ENCODE measurements around the gene DHX32.
A peak's percentile ranks its signal among the peaks of the same experiment; 100 is the strongest.

DHX32 gene

DNA sequence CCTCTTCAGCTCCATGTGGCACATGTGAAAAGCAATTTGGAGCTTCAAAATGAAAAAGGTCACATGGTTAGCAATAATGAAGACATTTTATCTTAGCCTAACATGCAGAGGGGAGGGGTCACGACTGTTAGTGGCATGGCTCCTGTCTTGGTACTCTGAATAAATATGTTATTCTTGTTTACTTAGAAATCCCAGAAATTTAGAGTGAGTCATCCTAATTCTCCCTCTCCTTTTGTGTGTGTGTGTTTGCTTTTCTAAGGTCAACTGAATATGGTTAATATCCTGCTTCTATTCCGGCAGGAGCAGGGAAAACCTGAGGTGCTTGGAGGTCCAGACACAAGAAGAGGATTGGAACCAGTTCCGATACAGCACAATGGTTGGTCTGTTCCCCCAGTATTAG, 40.1 kb downstream of the DHX32 start:
- H3K9ac ChIP-seq (ENCODE audit: low read length), result no peak overlapping the region
- H3K4me3 ChIP-seq (ENCODE audit: low read length), result no peak overlapping the region
- no peaks in the 10 kb centered on the region for H3K9me3 ChIP-seq (ENCODE audit: control insufficient read depth, low read depth, low read length)
- peaks cover 55% of the 10 kb centered on the region for H3K36me3 ChIP-seq (ENCODE audit: control insufficient read depth, low read depth, low read length)
- no peaks in the 10 kb centered on the region for H3K4me1 ChIP-seq (ENCODE audit: control insufficient read depth, low read depth, low read length)
- no peaks in the 10 kb centered on the region for H3K27me3 ChIP-seq (ENCODE audit: control insufficient read depth, insufficient read depth, low read length)
- no peak overlapping the region for H3K27ac ChIP-seq (ENCODE audit: low read length)

DNA sequence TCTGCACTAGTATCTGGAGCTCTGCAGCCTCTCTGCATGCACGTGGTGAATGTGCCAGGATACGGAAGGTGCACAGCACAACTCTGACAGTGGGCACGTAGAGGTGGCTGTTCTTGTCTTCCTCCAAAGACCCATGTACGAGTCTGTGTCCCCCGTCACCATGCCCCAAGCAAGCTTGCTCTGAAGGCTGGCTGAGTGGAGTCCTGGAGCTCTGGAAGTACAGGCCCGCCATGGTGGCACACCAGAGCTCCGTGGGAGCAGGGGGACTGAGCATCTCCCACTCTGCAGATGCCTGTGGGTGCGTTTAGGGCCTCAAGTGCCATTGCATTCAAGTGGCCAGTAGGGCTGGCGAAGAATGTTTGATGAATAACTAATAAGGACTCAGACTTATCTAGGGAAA, 40.7 kb downstream of the DHX32 start:
- Histone ChIP-seq H3K4me1 (ENCODE audit: control insufficient read depth, low read depth, low read length) (no peaks in the 10 kb centered on the region), H3K4me3 (ENCODE audit: low read length) (no peak overlapping the region), H3K27me3 (ENCODE audit: control insufficient read depth, insufficient read depth, low read length) (no peaks in the 10 kb centered on the region), H3K27ac (ENCODE audit: low read length) (no peak overlapping the region), H3K9ac (ENCODE audit: low read length) (no peak overlapping the region), H3K36me3 (ENCODE audit: control insufficient read depth, low read depth, low read length) (peaks cover 61% of the 10 kb centered on the region), H3K9me3 (ENCODE audit: control insufficient read depth, low read depth, low read length) (no peaks in the 10 kb centered on the region)

DNA sequence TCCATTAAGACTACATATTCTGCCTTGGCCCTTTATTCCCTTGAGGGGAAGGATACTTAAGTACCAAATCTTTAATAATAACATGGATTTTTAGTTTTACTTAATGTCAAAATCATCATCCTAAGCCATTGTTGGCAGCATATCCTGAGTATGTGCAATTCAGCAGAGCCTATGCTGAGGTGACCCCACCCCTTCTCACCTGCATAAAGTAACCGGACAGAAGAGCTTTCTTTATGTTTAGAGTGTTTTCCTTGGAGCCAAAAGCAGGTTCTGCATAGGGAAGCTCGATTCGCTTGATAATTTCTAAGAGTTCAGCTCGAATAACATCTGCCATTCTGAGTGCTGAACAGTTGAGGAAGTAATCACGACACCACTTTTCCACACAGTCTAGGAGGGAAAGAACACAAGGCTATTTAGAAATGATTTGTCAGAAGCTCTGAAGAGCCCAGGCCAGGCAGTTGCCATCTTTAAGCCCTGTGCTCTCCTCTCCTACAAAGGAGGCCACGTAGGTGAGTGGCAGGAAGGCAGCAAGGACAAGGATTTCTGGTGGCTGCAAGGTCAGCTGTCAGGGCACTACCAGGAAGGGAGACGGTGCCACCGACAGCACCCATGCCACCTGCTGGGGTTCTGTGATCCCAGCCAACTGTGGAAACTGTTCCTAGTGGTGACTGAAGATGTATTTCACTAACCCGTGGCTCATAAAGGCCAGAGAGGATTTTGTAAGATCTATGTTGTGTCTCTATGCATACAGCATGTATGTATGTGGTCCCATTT, 42.1 kb downstream of the DHX32 start:
- Histone ChIP-seq H3K36me3 (ENCODE audit: control insufficient read depth, low read depth, low read length) (peaks cover 71% of the 10 kb centered on the region), H3K9me3 (ENCODE audit: control insufficient read depth, low read depth, low read length) (no peaks in the 10 kb centered on the region)

DNA sequence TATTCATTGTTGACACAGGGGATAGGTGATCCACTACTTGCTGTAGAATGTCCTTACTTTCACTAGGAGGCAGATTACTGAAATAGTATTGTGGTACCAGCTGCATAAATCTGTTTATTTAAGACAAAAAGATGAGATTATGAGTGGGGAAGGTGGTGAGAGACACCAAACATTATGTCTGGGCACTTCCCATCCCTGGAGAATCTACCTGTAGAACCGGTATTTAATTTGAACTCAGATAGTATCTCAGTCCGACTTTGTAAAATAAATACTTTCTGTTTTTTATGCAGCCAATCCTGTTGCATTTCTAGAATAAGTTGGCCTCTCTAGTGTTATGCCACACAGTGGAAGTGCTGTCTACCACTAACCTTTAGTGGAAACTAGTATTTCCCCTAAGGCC, 44.3 kb downstream of the DHX32 start:
- Histone ChIP-seq H3K27me3 (ENCODE audit: control insufficient read depth, insufficient read depth, low read length) (no peaks in the 10 kb centered on the region), H3K4me1 (ENCODE audit: control insufficient read depth, low read depth, low read length) (no peaks in the 10 kb centered on the region), H3K27ac (ENCODE audit: low read length) (no peak overlapping the region), H3K9me3 (ENCODE audit: control insufficient read depth, low read depth, low read length) (no peaks in the 10 kb centered on the region), H3K4me3 (ENCODE audit: low read length) (no peak overlapping the region), H3K9ac (ENCODE audit: low read length) (no peak overlapping the region), H3K36me3 (ENCODE audit: control insufficient read depth, low read depth, low read length) (peaks cover 88% of the 10 kb centered on the region)

More for the DNA sequence above, 42.1 kb downstream of the DHX32 start:
- Histone ChIP-seq H3K4me3 (ENCODE audit: low read length) (no peak overlapping the region), H3K9ac (ENCODE audit: low read length) (no peak overlapping the region), H3K27ac (ENCODE audit: low read length) (no peak overlapping the region), H3K27me3 (ENCODE audit: control insufficient read depth, insufficient read depth, low read length) (no peaks in the 10 kb centered on the region), H3K4me1 (ENCODE audit: control insufficient read depth, low read depth, low read length) (no peaks in the 10 kb centered on the region)

DNA sequence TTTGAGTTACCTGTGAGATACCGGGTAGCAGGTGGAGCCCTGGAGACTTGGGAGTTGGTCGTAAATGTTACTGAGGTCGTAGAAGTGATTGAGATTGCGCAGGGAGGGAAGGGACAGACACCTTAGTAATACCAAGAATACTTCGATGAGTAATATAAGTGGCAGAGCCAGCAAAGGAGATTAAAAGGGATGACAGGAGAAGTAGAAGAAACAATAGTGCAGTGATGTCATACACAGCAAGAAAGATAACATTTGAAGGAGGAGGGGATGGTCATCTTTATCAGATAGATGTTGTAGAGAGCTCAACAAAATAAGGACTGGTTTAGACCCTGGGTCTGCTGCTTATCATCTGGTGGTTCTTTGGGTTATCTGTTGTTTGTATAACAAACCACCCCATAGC, 52.8 kb downstream of the DHX32 start:
- no peaks in the 10 kb centered on the region for H3K27me3 ChIP-seq (ENCODE audit: control insufficient read depth, insufficient read depth, low read length)
- H3K4me1 ChIP-seq (ENCODE audit: control insufficient read depth, low read depth, low read length), result peaks cover 5% of the 10 kb centered on the region
- peaks cover 74% of the 10 kb centered on the region for H3K36me3 ChIP-seq (ENCODE audit: control insufficient read depth, low read depth, low read length)
- no peak overlapping the region for H3K4me3 ChIP-seq (ENCODE audit: low read length)
- no peak overlapping the region for H3K9ac ChIP-seq (ENCODE audit: low read length)
- no peak overlapping the region for H3K27ac ChIP-seq (ENCODE audit: low read length)
- no peaks in the 10 kb centered on the region for H3K9me3 ChIP-seq (ENCODE audit: control insufficient read depth, low read depth, low read length)

DNA sequence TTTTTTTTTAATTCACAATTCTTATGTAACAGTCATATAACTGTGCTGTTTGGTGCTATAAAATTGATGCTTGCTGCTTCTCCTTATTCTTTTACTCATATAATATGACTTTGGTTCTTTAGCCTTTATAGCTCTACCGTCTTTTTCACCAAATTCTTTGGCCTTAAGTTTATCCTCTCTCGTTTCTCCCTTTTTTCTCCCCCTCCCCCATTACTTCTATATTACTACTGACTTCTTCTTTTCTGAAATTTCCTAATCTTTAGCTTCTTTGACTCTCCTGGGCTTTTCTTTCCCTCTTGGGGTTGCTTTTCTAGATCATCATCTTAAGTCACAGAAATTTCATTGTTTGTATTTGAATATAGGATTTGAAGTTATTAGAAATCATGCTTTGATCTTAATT, 54.0 kb downstream of the DHX32 start:
- peaks cover 62% of the 10 kb centered on the region for H3K36me3 ChIP-seq (ENCODE audit: control insufficient read depth, low read depth, low read length)
- no peaks in the 10 kb centered on the region for H3K9me3 ChIP-seq (ENCODE audit: control insufficient read depth, low read depth, low read length)
- no peak overlapping the region for H3K27ac ChIP-seq (ENCODE audit: low read length)

DNA sequence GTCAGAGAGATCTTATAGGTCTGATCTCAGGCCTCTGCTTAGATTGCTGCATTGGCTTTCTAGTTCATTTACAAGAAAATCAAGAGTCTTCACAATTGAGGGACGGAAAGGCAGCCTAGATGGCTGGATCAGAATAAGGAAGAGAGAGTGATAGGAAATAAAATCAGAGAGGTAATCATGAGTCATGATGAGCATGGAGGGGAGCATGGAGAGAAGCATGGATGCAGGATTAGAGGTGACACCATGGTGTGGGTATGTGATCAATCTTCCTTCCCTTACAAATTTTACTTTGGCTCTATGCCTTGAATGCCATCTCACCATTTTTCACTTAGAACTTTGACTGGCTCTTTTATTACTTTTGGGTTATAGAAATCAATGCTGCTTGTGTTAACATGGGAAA, 56.4 kb downstream of the DHX32 start:
- no peaks in the 10 kb centered on the region for H3K9me3 ChIP-seq (ENCODE audit: control insufficient read depth, low read depth, low read length)
- H3K36me3 ChIP-seq (ENCODE audit: control insufficient read depth, low read depth, low read length), result peaks cover 40% of the 10 kb centered on the region
- no peak overlapping the region for H3K27ac ChIP-seq (ENCODE audit: low read length)
- peak overlapping the region; percentile 97 for H3K4me3 ChIP-seq (ENCODE audit: low read length)
- no peaks in the 10 kb centered on the region for H3K27me3 ChIP-seq (ENCODE audit: control insufficient read depth, insufficient read depth, low read length)
- peak overlapping the region; percentile 90 for H3K9ac ChIP-seq (ENCODE audit: low read length)
- H3K4me1 ChIP-seq (ENCODE audit: control insufficient read depth, low read depth, low read length), result peaks cover 5% of the 10 kb centered on the region

More for the DNA sequence above, 54.0 kb downstream of the DHX32 start:
- Histone ChIP-seq H3K4me1 (ENCODE audit: control insufficient read depth, low read depth, low read length) (peaks cover 5% of the 10 kb centered on the region), H3K9ac (ENCODE audit: low read length) (no peak overlapping the region), H3K27me3 (ENCODE audit: control insufficient read depth, insufficient read depth, low read length) (no peaks in the 10 kb centered on the region), H3K4me3 (ENCODE audit: low read length) (no peak overlapping the region)

DNA sequence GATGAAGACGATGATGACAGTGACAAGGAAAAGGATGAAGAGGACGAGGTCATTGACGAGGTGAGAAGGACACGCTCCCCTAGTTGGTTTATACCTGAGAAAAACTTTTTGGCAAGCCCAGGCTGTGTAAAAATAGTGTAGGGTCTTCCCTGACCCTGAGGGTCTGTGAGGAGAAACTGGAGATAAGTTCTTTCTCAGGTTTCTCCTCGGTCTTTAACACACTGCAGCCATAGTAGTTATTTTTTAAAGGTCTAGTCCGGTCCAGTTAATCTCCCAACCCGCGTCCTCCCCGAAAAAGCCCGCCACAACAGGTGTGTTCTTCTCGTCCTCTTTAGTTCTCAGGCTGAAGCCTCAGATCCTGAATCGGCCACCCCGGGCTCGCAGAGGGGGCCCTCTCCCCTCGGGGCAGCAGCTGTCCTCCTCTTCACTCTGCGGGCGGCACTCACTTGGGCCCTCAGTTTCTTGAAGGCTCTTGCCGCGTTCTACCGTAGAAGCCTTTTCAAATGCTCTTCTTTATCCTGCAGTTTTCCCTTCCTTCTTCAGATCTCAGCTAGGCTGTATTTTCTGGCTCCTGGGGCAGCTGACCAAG, 57.3 kb downstream of the DHX32 start:
- Histone ChIP-seq H3K4me3 (ENCODE audit: low read length) (peak overlapping the region; percentile 97), H3K27me3 (ENCODE audit: control insufficient read depth, insufficient read depth, low read length) (no peaks in the 10 kb centered on the region), H3K9me3 (ENCODE audit: control insufficient read depth, low read depth, low read length) (no peaks in the 10 kb centered on the region), H3K9ac (ENCODE audit: low read length) (peak overlapping the region; percentile 90), H3K4me1 (ENCODE audit: control insufficient read depth, low read depth, low read length) (peaks cover 5% of the 10 kb centered on the region), H3K36me3 (ENCODE audit: control insufficient read depth, low read depth, low read length) (peaks cover 30% of the 10 kb centered on the region), H3K27ac (ENCODE audit: low read length) (peak overlapping the region; percentile 99)

DNA sequence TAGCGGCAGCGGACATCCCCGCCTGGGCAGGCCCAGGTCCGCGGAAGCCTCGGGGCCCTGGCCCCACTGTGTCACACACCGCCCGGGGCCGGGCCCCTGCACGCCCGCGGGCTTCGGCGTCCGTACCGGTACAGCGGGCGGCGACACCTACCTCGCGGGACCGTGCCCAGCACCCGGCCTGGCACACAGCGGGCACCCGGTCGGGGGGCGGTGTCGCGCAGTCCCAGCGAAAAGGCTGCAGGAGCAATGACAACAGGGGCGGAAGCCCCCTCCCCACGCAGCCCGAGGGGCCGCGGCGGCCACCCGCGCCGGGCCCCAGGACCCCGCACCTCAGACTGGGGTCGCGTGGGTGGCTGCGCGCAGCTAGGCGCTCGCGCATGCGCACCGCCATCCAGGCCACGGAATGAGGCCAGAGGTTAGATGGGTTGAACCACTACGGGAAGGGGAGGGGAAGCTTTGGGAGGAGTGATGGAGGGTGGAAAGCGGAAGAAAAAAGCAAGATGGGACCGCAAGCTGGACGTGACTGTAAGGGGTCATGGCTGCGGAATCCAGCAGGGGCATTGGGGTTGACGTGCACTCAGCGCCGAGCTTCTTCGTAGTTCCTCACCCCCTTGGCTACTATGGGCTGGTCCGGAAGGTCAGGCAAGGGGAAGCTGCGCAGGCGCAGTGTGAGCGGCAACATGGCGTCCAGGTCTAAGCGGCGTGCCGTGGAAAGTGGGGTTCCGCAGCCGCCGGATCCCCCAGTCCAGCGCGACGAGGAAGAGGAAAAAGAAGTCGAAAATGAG, 58.0 kb downstream of the DHX32 start, which contains the start of the genes BCCIP and UROS:
Gene BCCIP (plus strand): TSS at position 669 of the 785 bp plus-strand sequence. CDS start 12 bp downstream, at position 681.
Gene UROS (minus strand): TSS at position 381 of the 785 bp plus-strand sequence. CDS start 6,759 bp downstream, outside the sequence.
- Histone ChIP-seq H3K4me3 (ENCODE audit: low read length) (peak within 1 kb of the TSS; percentile 97), H3K27ac (ENCODE audit: low read length) (peak within 1 kb of the TSS; percentile 99), H3K36me3 (ENCODE audit: control insufficient read depth, low read depth, low read length) (peaks cover 23% of the 10 kb centered on the region), H3K4me1 (ENCODE audit: control insufficient read depth, low read depth, low read length) (peaks cover 5% of the 10 kb centered on the region), H3K27me3 (ENCODE audit: control insufficient read depth, insufficient read depth, low read length) (no peaks in the 10 kb centered on the region), H3K9me3 (ENCODE audit: control insufficient read depth, low read depth, low read length) (no peaks in the 10 kb centered on the region), H3K9ac (ENCODE audit: low read length) (peak within 1 kb of the TSS; percentile 90)

DNA sequence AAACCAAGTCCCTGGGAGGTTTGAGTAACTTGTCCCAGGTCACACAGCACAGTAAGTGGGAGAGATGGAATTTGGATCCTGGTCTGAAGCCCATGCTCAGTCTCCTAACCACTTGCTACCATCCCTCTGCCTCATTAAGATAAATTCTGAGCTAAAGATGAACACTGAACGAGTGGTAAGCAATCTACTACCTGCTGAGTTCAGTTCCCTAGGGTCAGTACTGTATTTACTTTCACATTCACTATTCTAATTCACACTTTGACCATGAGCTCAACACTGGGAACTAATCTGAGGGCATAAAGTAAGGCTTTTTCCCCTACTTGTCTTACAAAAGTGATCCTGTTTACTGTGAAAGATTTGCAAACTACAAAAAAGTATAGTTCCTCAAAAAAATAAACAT, 60.4 kb downstream of the DHX32 start:
- Histone ChIP-seq H3K36me3 (ENCODE audit: control insufficient read depth, low read depth, low read length) (no peaks in the 10 kb centered on the region), H3K4me3 (ENCODE audit: low read length) (no peak overlapping the region), H3K9ac (ENCODE audit: low read length) (no peak overlapping the region), H3K27ac (ENCODE audit: low read length) (no peak overlapping the region), H3K27me3 (ENCODE audit: control insufficient read depth, insufficient read depth, low read length) (no peaks in the 10 kb centered on the region), H3K4me1 (ENCODE audit: control insufficient read depth, low read depth, low read length) (peaks cover 5% of the 10 kb centered on the region), H3K9me3 (ENCODE audit: control insufficient read depth, low read depth, low read length) (no peaks in the 10 kb centered on the region)

DNA sequence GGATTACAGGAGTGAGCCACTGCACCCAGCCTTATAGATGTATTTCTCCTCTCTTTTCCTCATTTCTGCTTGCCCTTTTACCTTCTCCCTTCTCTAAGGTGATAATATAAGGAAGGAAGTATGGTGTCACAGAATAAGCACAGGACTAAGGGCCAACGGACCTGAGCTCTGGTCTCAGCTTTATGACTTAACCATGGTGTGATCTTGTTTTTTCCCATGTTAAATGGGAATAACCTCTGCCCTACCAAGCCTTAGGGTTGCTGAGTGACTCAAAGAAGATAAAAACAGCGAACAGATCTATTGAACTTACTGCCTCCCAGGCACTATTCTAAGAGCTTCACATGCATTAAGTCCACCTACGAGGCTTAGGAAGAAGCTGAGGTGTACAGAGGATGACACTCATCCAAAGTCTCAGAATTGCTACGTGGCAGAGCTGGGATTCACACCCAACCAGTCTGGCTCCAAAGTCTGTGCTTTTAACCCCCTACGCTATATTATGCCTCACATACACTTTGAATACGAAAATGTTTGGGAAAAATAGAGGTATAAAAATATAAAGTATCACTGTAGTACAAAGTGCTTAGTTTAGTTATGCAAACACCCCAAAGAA, 63.6 kb downstream of the DHX32 start:
- no peaks in the 10 kb centered on the region for H3K4me1 ChIP-seq (ENCODE audit: control insufficient read depth, low read depth, low read length)
- H3K27ac ChIP-seq (ENCODE audit: low read length), result no peak overlapping the region
- H3K9me3 ChIP-seq (ENCODE audit: control insufficient read depth, low read depth, low read length), result no peaks in the 10 kb centered on the region
- no peak overlapping the region for H3K4me3 ChIP-seq (ENCODE audit: low read length)
- no peak overlapping the region for H3K9ac ChIP-seq (ENCODE audit: low read length)
- peaks cover 15% of the 10 kb centered on the region for H3K36me3 ChIP-seq (ENCODE audit: control insufficient read depth, low read depth, low read length)
- H3K27me3 ChIP-seq (ENCODE audit: control insufficient read depth, insufficient read depth, low read length), result no peaks in the 10 kb centered on the region
